GM23338 (cell line): Measurements from ENCODE around the gene DLG5. TPM values are rescaled to one million over a fixed set of nuclear protein-coding genes. Genes with fewer than 3 reads are reported as not detected.

ENCODE experiments used
- ATAC-seq: fragments of 200-7000 bp; cut with Tn5 transposase; 3 replicates; pipeline ENCODE4 v1.9.1; 2020
- DNase-seq: peaks from one replicate; pipeline ENCODE4 v3.0.0-alpha.2; 2015; ENCODE audit warnings: low spot score
- H2AFZ ChIP-seq: fragments of 200-600 bp; sonication (generic); 2 replicates; pipeline ENCODE4 v1.8.0; 2016; ENCODE audit warnings: antibody characterized with exemption, mild to moderate bottlenecking, moderate library complexity
- H3F3A ChIP-seq: fragments of 200-600 bp; sonication (generic); replicated peaks from 2 replicates; pipeline ENCODE4 v1.8.0; 2017; ENCODE audit warnings: antibody characterized with exemption, mixed run types, low read depth
- H3K27ac ChIP-seq: fragments of 200-600 bp; sonication (generic); 2 replicates; pipeline ENCODE4 v1.6.1; 2016; ENCODE audit warnings: low read depth
- H3K27me3 ChIP-seq: fragments of 200-600 bp; sonication (generic); 2 replicates; pipeline ENCODE4 v1.8.0; 2016; ENCODE audit warnings: mild to moderate bottlenecking, mixed run types, moderate library complexity; ENCODE audit not compliant: insufficient read depth
- H3K36me3 ChIP-seq: fragments of 200-600 bp; sonication (generic); 2 replicates; pipeline ENCODE4 v1.8.0; 2016; ENCODE audit warnings: mild to moderate bottlenecking; ENCODE audit not compliant: insufficient read depth
- H3K4me1 ChIP-seq: fragments of 200-600 bp; sonication (generic); 2 replicates; pipeline ENCODE4 v1.8.0; 2016; ENCODE audit warnings: mild to moderate bottlenecking, moderate library complexity; ENCODE audit not compliant: insufficient read depth
- H3K4me2 ChIP-seq: fragments of 200-600 bp; sonication (generic); 2 replicates; pipeline ENCODE4 v1.7.1; 2017; ENCODE audit warnings: mixed run types
- H3K4me3 ChIP-seq: fragments of 200-600 bp; sonication (generic); 2 replicates; pipeline ENCODE4 v1.6.1; 2016; ENCODE audit warnings: mixed run types
- H3K79me2 ChIP-seq: fragments of 200-600 bp; sonication (generic); replicated peaks from 2 replicates; pipeline ENCODE4 v1.8.0; 2017; ENCODE audit warnings: mild to moderate bottlenecking; ENCODE audit not compliant: insufficient read depth
- H3K9me2 ChIP-seq: fragments of 200-600 bp; sonication (generic); 2 replicates; pipeline ENCODE4 v1.8.0; 2017; ENCODE audit not compliant: insufficient read depth
- H4K20me1 ChIP-seq: fragments of 200-600 bp; sonication (generic); replicated peaks from 2 replicates; pipeline ENCODE4 v1.8.0; 2017; ENCODE audit warnings: mild to moderate bottlenecking; ENCODE audit not compliant: insufficient read depth
- H3K27ac Mint-ChIP-seq: 2 replicates; pipeline ENCODE4 v1.8.0; 2020; ENCODE audit warnings: inconsistent platforms, mild to moderate bottlenecking, moderate library complexity, mixed read lengths
- H3K27me3 Mint-ChIP-seq: 3 replicates; pipeline ENCODE4 v1.8.0; 2022; ENCODE audit warnings: low read depth, mild to moderate bottlenecking, moderate library complexity, mixed read lengths, inconsistent platforms; ENCODE audit not compliant: insufficient read depth, poor library complexity
- H3K36me3 Mint-ChIP-seq: 3 replicates; pipeline ENCODE4 v1.8.0; 2021; ENCODE audit warnings: low read depth, mild to moderate bottlenecking, inconsistent platforms, moderate library complexity, mixed read lengths
- H3K4me1 Mint-ChIP-seq: 3 replicates; pipeline ENCODE4 v1.8.0; 2020; ENCODE audit warnings: mild to moderate bottlenecking, inconsistent platforms, mixed read lengths
- H3K4me3 Mint-ChIP-seq: 3 replicates; pipeline ENCODE4 v1.8.0; 2021; ENCODE audit warnings: moderate library complexity, mild to moderate bottlenecking, inconsistent platforms, mixed read lengths
- H3K9me3 Mint-ChIP-seq: 3 replicates; pipeline ENCODE4 v1.8.0; 2020; ENCODE audit warnings: moderate library complexity, mild to moderate bottlenecking, inconsistent platforms, mixed read lengths
- ETS1 ChIP-seq: IDR thresholded peaks from 2 replicates; pipeline ENCODE4 v1.6.1; 2016; ENCODE audit warnings: antibody characterized with exemption
- EZH2 ChIP-seq: fragments of 200-600 bp; sonication (generic); IDR thresholded peaks from one replicate; pipeline ENCODE4 v1.8.0; 2017; ENCODE audit warnings: antibody characterized with exemption, mild to moderate bottlenecking, low read depth; ENCODE audit not compliant: unreplicated experiment
- EZH2phosphoT487 ChIP-seq: fragments of 200-600 bp; sonication (generic); IDR thresholded peaks from one replicate; pipeline ENCODE4 v1.8.1; 2018; ENCODE audit warnings: antibody characterized with exemption; ENCODE audit not compliant: unreplicated experiment
- JUNB ChIP-seq: IDR thresholded peaks from one replicate; pipeline ENCODE4 v1.6.1; 2016; ENCODE audit warnings: antibody characterized with exemption; ENCODE audit not compliant: unreplicated experiment
- NANOG ChIP-seq: IDR thresholded peaks from 2 replicates; pipeline ENCODE4 v1.6.1; 2016; ENCODE audit warnings: antibody characterized with exemption, borderline replicate concordance
- POLR2AphosphoS5 ChIP-seq: IDR thresholded peaks from 2 replicates; pipeline ENCODE4 v1.6.1; 2016; ENCODE audit warnings: antibody characterized with exemption, low read depth
- STAT1 ChIP-seq: IDR thresholded peaks from one replicate; pipeline ENCODE4 v1.6.1; 2016; ENCODE audit warnings: antibody characterized with exemption; ENCODE audit not compliant: unreplicated experiment
- ZNF114 ChIP-seq: fragments of 250-450 bp; sonication (Bioruptor Pico); IDR thresholded peaks from 2 replicates; pipeline ENCODE4 v1.5.0; 2020; ENCODE audit warnings: mild to moderate bottlenecking, moderate library complexity
- ZNF331 ChIP-seq: fragments of 250-450 bp; sonication (Bioruptor Pico); IDR thresholded peaks from 2 replicates; pipeline ENCODE4 v1.5.0; 2020; ENCODE audit warnings: low read depth, mild to moderate bottlenecking, moderate library complexity
- ZNF462 ChIP-seq: fragments of 250-450 bp; sonication (Bioruptor Pico); IDR thresholded peaks from 2 replicates; pipeline ENCODE4 v1.5.0; 2020; ENCODE audit warnings: mild to moderate bottlenecking, moderate library complexity
- polyA plus RNA-seq: library from polyadenylated mRNA; unstranded; fragments of >200 nt; fragmentation: Nextera tagmentation; extraction: Ambion mirVana; gene quantifications from 2 replicates; pipeline ENCODE4 v1.2.1, GENCODE V29; 2016
- total RNA-seq: library from RNA; depleted of rRNA; stranded (reverse); fragments of >200 nt; shearing (Covaris generic); gene quantifications from 2 replicates; pipeline ENCODE4 v1.2.3, GENCODE V29; 2014

DLG5 gene
- total and polyA plus RNA-seq, 2 experiments from 2014 or later = 7.4 to 66.6 TPM

GRCh38 chr10:77791506-77791905 lies 135.0 kb downstream of the DLG5 start:
- TF ChIP-seq NANOG = no peak
- no peak for TF ChIP-seq ZNF331 (CRISPR knock-in tag)
- TF ChIP-seq ETS1 = no peak
- no peak for TF ChIP-seq JUNB
- no peak for TF ChIP-seq EZH2
- TF ChIP-seq EZH2phosphoT487 = no peak
- no peak for TF ChIP-seq ZNF462 (CRISPR knock-in tag)
- no peak for TF ChIP-seq POLR2AphosphoS5
- no peak for TF ChIP-seq ZNF114
- no peak for TF ChIP-seq STAT1
- Histone ChIP-seq H2AFZ (no peak overlapping the region), H3K9me2 (no peaks in the 10 kb centered on the region), H3K27ac (no peak overlapping the region), H3K4me1 (no peaks in the 10 kb centered on the region), H3K4me3 (no peak overlapping the region), H3K79me2 (no peaks in the 10 kb centered on the region), H3K36me3 (no peaks in the 10 kb centered on the region; the same call in 1 of the 2 replicates), H4K20me1 (no peaks in the 10 kb centered on the region; the same call in 1 of the 2 replicates), H3K27me3 (no peaks in the 10 kb centered on the region), H3K4me2 (no peak overlapping the region), H3F3A (no peaks in the 10 kb centered on the region)
- Mint-ChIP-seq H3K27me3 (no peaks in the 10 kb centered on the region), H3K4me1 (no peaks in the 10 kb centered on the region), H3K36me3 (peaks cover 61% of the 10 kb centered on the region), H3K27ac (no peak overlapping the region), H3K9me3 (no peaks in the 10 kb centered on the region), H3K4me3 (no peak overlapping the region)
- ATAC-seq (no peak), DNase-seq (no peak)
